IMR-90 (cell line): ENCODE measurements around the gene PKIG. TPM values are rescaled to one million over a fixed set of nuclear protein-coding genes. Genes with fewer than 3 reads are reported as not detected.

Experiments
- ATAC-seq: fragments of 200-7000 bp; cut with Tn5 transposase; 2 replicates; pipeline ENCODE4 v1.9.1; 2020; ENCODE audit warnings: low read depth, mild to moderate bottlenecking, moderate library complexity
- BruUV-seq: library from RNA; stranded (reverse); fragments of 400-500 nt; replicated peaks from 2 replicates; lab custom pipeline; 2021; lab: Mats Ljungman, UMichigan
- CTCF ChIA-PET: fragments of 300-600 bp; formaldehyde crosslinking; extraction: SDS; loops from one replicate; lab custom pipeline; 2021; ENCODE audit warnings: antibody characterized with exemption; lab: Yijun Ruan, JAX
- POLR2A ChIA-PET: fragments of 300-600 bp; sonication (Branson Sonifier 250); formaldehyde crosslinking; loops from one replicate; lab custom pipeline; 2022; ENCODE audit warnings: antibody characterized with exemption; ENCODE audit not compliant: unreplicated experiment; lab: Charles Lee
- DNase-seq: peaks from one replicate; pipeline ENCODE4 v3.0.0; 2013
- H2AFZ ChIP-seq: replicated peaks from 2 replicates; pipeline ENCODE3; 2013; ENCODE audit warnings: low read length, mild to moderate bottlenecking; ENCODE audit not compliant: poor library complexity
- H2AK5ac ChIP-seq: 2 replicates; pipeline ENCODE4 v1.6.1; 2013; ENCODE audit warnings: low read depth, low read length, inconsistent platforms
- H2AK9ac ChIP-seq: replicated peaks from 2 replicates; pipeline ENCODE3; 2013; ENCODE audit warnings: mild to moderate bottlenecking, low read depth, low read length, moderate library complexity; ENCODE audit not compliant: poor library complexity
- H2BK120ac ChIP-seq: 2 replicates; pipeline ENCODE4 v1.6.1; 2013; ENCODE audit warnings: low read depth, low read length, inconsistent platforms
- H2BK15ac ChIP-seq: 3 replicates; pipeline ENCODE4 v1.6.1; 2013; ENCODE audit warnings: low read depth, low read length, inconsistent platforms
- H2BK20ac ChIP-seq: 2 replicates; pipeline ENCODE4 v1.6.1; 2013; ENCODE audit warnings: low read depth, mild to moderate bottlenecking, inconsistent platforms, low read length, moderate library complexity
- H2BK5ac ChIP-seq: 2 replicates; pipeline ENCODE4 v1.6.1; 2013; ENCODE audit warnings: mild to moderate bottlenecking, low read depth, low read length, inconsistent platforms; ENCODE audit not compliant: poor library complexity, severe bottlenecking
- H3K14ac ChIP-seq: replicated peaks from 2 replicates; pipeline ENCODE4 v1.6.1; 2013; ENCODE audit warnings: low read depth, low read length, inconsistent platforms
- H3K18ac ChIP-seq: 2 replicates; pipeline ENCODE4 v1.6.1; 2013; ENCODE audit warnings: low read depth, low read length, control low read depth
- H3K23ac ChIP-seq: 2 replicates; pipeline ENCODE4 v1.6.1; 2013; ENCODE audit warnings: low read depth, low read length, inconsistent platforms
- H3K27ac ChIP-seq: 2 replicates; pipeline ENCODE4 v1.5.1; 2013; ENCODE audit warnings: mild to moderate bottlenecking, control low read depth, low read length; ENCODE audit not compliant: insufficient read depth
- H3K27me3 ChIP-seq: 2 replicates; pipeline ENCODE4 v1.6.1; 2013; ENCODE audit warnings: low read length; ENCODE audit not compliant: control insufficient read depth, insufficient read depth
- H3K36me3 ChIP-seq: 2 replicates; pipeline ENCODE4 v1.6.1; 2013; ENCODE audit warnings: low read length, mixed read lengths; ENCODE audit not compliant: control insufficient read depth, insufficient read depth
- H3K4ac ChIP-seq: 2 replicates; pipeline ENCODE4 v1.6.1; 2013; ENCODE audit warnings: low read depth, low read length, inconsistent platforms
- H3K4me1 ChIP-seq: 2 replicates; pipeline ENCODE4 v1.6.1; 2013; ENCODE audit warnings: low read length, mixed read lengths; ENCODE audit not compliant: control insufficient read depth, insufficient read depth
- H3K4me2 ChIP-seq: 2 replicates; pipeline ENCODE4 v1.6.1; 2013; ENCODE audit warnings: low read depth, mild to moderate bottlenecking, control low read depth, low read length, moderate library complexity
- H3K4me3 ChIP-seq: 2 replicates; pipeline ENCODE4 v1.5.1; 2013; ENCODE audit warnings: low read depth, mild to moderate bottlenecking, control low read depth, low read length, moderate library complexity; ENCODE audit not compliant: insufficient read depth
- H3K56ac ChIP-seq: 2 replicates; pipeline ENCODE4 v1.6.1; 2013; ENCODE audit warnings: low read length, inconsistent platforms; ENCODE audit not compliant: insufficient read depth; ENCODE audit errors: extremely low read depth
- H3K79me1 ChIP-seq, 2 experiments: 2 replicates each; pipeline ENCODE4 v1.6.1; 2013; ENCODE audit warnings: low read length in 2 of 2, inconsistent platforms in 1 of 2, low read depth in 1 of 2
- H3K9ac ChIP-seq: 2 replicates; pipeline ENCODE4 v1.6.1; 2013; ENCODE audit warnings: low read depth, low read length, control low read depth
- H3K9me1 ChIP-seq: 2 replicates; pipeline ENCODE4 v1.6.1; 2013; ENCODE audit warnings: low read length, inconsistent platforms; ENCODE audit not compliant: insufficient read depth
- H3K9me3 ChIP-seq: 2 replicates; pipeline ENCODE4 v1.6.1; 2013; ENCODE audit warnings: low read length; ENCODE audit not compliant: control insufficient read depth, insufficient read depth
- H4K20me1 ChIP-seq: 2 replicates; pipeline ENCODE4 v1.6.1; 2013; ENCODE audit warnings: low read length, inconsistent platforms; ENCODE audit not compliant: insufficient read depth
- H4K5ac ChIP-seq: 2 replicates; pipeline ENCODE4 v1.6.1; 2013; ENCODE audit warnings: mild to moderate bottlenecking, low read depth, low read length, control low read depth
- H4K8ac ChIP-seq, 2 experiments: 2 replicates each; pipeline ENCODE4 v1.6.1; 2013; ENCODE audit warnings: low read depth in 2 of 2, low read length in 2 of 2, control low read depth in 1 of 2, inconsistent platforms in 1 of 2
- H4K91ac ChIP-seq: 2 replicates; pipeline ENCODE4 v1.6.1; 2013; ENCODE audit warnings: low read depth, low read length, inconsistent platforms; ENCODE audit not compliant: insufficient read depth
- BHLHE40 ChIP-seq: fragments of 150-350 bp; IDR thresholded peaks from 2 replicates; pipeline ENCODE4 v1.6.1; 2016; ENCODE audit warnings: mild to moderate bottlenecking, low read depth, low read length
- CEBPB ChIP-seq: IDR thresholded peaks from 2 replicates; pipeline ENCODE4 v1.6.1; 2012; ENCODE audit warnings: low read depth, low read length, improper control_type of control experiment
- CHD1 ChIP-seq: IDR thresholded peaks from 2 replicates; pipeline ENCODE4 v1.6.1; 2012; ENCODE audit warnings: low read depth, low read length, improper control_type of control experiment
- FOS ChIP-seq: fragments of 150-350 bp; IDR thresholded peaks from 2 replicates; pipeline ENCODE4 v1.6.1; 2016; ENCODE audit warnings: low read depth, low read length
- MAFK ChIP-seq: IDR thresholded peaks from 2 replicates; pipeline ENCODE4 v1.6.1; 2012; ENCODE audit warnings: low read depth, low read length, improper control_type of control experiment
- MAZ ChIP-seq: IDR thresholded peaks from 2 replicates; pipeline ENCODE4 v1.6.1; 2012; ENCODE audit warnings: low read depth, mild to moderate bottlenecking, low read length, improper control_type of control experiment, moderate library complexity, borderline replicate concordance
- MXI1 ChIP-seq: IDR thresholded peaks from 2 replicates; pipeline ENCODE4 v1.6.1; 2012; ENCODE audit warnings: low read depth, mild to moderate bottlenecking, low read length, moderate library complexity, borderline replicate concordance
- POLR2A ChIP-seq: IDR thresholded peaks from 2 replicates; pipeline ENCODE4 v1.6.1; 2012; ENCODE audit warnings: mild to moderate bottlenecking, low read depth, low read length
- RAD21 ChIP-seq: IDR thresholded peaks from 2 replicates; pipeline ENCODE4 v1.6.1; 2012; ENCODE audit warnings: low read length, improper control_type of control experiment
- RCOR1 ChIP-seq: IDR thresholded peaks from 2 replicates; pipeline ENCODE4 v1.6.1; 2012; ENCODE audit warnings: mild to moderate bottlenecking, low read length, improper control_type of control experiment; ENCODE audit not compliant: insufficient replicate concordance
- SMC3 ChIP-seq: fragments of 150-350 bp; IDR thresholded peaks from 2 replicates; pipeline ENCODE4 v1.6.1; 2016; ENCODE audit warnings: low read depth, mild to moderate bottlenecking, antibody characterized with exemption, low read length, moderate library complexity
- WGBS, 2 experiments: methylation state at CpG; one replicate each; pipeline versions ENCODE4 v1.1.5 to v1.1.7; 2013; ENCODE audit warnings: missing lambda C conversion rate in 2 of 2; ENCODE audit not compliant: insufficient read length in 1 of 2; ENCODE audit errors: extremely low coverage in 2 of 2; 5-methylcytosine and 5-hydroxymethylcytosine counted together
- dilution Hi-C: fragments of 300-500 bp; cut with HindIII; formaldehyde crosslinking; loops from one replicate; pipeline ENCODE4 v1.14.3; 2018; ENCODE audit warnings: low sequenced_read_pairs; ENCODE audit not compliant: unreplicated experiment
- in situ Hi-C: fragments of 300-500 bp; cut with MboI; formaldehyde crosslinking; loops from 3 replicates; pipeline ENCODE4 v1.14.3; 2019; ENCODE audit warnings: low sequenced_read_pairs, inconsistent platforms, mixed read lengths
- intact Hi-C: fragments of 100-400 bp; cut with micrococcal nuclease; formaldehyde crosslinking; loops from 2 replicates; pipeline ENCODE4 v1.10.0; 2022
- polyA plus RNA-seq, 3 experiments: library from polyadenylated mRNA; depleted of rRNA; stranded (reverse); fragments of >200 nt; gene quantifications; 2 replicates each; pipeline ENCODE4 v1.2.3, GENCODE V29; 2012; ENCODE audit warnings: low replicate concordance in 1 of 3
- total RNA-seq: library from RNA; depleted of rRNA; stranded (reverse); fragments of >200 nt; gene quantifications from 2 replicates; pipeline ENCODE4 v1.2.3, GENCODE V29; 2012
- TF ChIP-seq, protein P1 (sequence below): conservative IDR thresholded peaks from 2 replicates; pipeline ENCODE4 v1.5.1; 2012; ENCODE audit warnings: mild to moderate bottlenecking, low read depth, low read length, improper control_type of control experiment
- TF ChIP-seq, protein P2 (sequence below): fragments of 150-350 bp; IDR thresholded peaks from 2 replicates; pipeline ENCODE4 v1.6.1; 2017; ENCODE audit warnings: mild to moderate bottlenecking, antibody characterized with exemption, low read length, low read depth

PKIG gene
- total and polyA plus RNA-seq, 2 of the 4 experiments (the other 2 are of a cell fraction): 78.3 to 89.6 TPM

DNA sequence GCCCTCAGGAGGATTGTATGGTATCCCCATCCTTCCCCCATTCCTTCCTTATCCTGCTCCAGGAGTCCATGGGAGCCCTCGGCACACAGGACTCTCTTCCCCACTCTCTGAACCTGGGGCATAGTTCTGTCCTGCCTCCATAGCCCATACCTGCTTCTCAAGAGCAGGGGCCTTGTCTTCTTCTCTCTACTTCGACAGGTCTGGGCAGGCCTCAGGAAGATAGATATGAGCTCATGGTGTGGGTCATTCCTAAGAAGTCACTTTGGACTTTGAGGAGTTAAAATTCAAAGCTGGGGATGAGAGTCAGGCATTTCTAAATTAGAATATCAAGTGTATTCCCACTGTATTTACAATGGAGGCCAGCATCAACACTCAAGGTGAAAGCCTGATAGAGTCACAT is 77.6 kb downstream of the PKIG start:
- Histone ChIP-seq H2BK5ac (no peak overlapping the region), H3K18ac (no peak overlapping the region), H3K9me1 (no peaks in the 10 kb centered on the region; the same call in 1 of the 2 replicates), H4K8ac (no peak overlapping the region), H2AFZ (no peak overlapping the region), H4K5ac (no peak overlapping the region), H3K23ac (no peak overlapping the region), H3K56ac (no peak overlapping the region), H3K4ac (no peak overlapping the region), H3K36me3 (no peaks in the 10 kb centered on the region), H3K4me2 (no peak overlapping the region), H2BK15ac (no peak overlapping the region), H4K91ac (no peak overlapping the region), H3K9me3 (peaks cover 14% of the 10 kb centered on the region), H4K20me1 (no peaks in the 10 kb centered on the region), H3K4me3 (no peak overlapping the region), H2BK120ac (no peak overlapping the region), H3K14ac (no peak overlapping the region), H2AK9ac (no peak overlapping the region), H3K27ac (no peak overlapping the region), H2AK5ac (no peak overlapping the region), H3K79me1 (no peaks in the 10 kb centered on the region), H2BK20ac (no peak overlapping the region), H3K4me1 (no peaks in the 10 kb centered on the region), H3K9ac (no peak overlapping the region), H3K27me3 (peaks cover 44% of the 10 kb centered on the region)
- in situ Hi-C loops: no loop called here
- ATAC-seq (no peak), DNase-seq (no peak)
- intact Hi-C loops: no loop called here
- WGBS, 2 experiments: no CpG with 5 or more reads among the region's 2 CpGs
- TF ChIP-seq SMC3: no peak
- no peak for TF ChIP-seq POLR2A
- TF ChIP-seq, protein P1, sequence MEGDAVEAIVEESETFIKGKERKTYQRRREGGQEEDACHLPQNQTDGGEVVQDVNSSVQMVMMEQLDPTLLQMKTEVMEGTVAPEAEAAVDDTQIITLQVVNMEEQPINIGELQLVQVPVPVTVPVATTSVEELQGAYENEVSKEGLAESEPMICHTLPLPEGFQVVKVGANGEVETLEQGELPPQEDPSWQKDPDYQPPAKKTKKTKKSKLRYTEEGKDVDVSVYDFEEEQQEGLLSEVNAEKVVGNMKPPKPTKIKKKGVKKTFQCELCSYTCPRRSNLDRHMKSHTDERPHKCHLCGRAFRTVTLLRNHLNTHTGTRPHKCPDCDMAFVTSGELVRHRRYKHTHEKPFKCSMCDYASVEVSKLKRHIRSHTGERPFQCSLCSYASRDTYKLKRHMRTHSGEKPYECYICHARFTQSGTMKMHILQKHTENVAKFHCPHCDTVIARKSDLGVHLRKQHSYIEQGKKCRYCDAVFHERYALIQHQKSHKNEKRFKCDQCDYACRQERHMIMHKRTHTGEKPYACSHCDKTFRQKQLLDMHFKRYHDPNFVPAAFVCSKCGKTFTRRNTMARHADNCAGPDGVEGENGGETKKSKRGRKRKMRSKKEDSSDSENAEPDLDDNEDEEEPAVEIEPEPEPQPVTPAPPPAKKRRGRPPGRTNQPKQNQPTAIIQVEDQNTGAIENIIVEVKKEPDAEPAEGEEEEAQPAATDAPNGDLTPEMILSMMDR: no peak
- TF ChIP-seq MXI1: no peak
- TF ChIP-seq FOS: no peak
- no peak for TF ChIP-seq RCOR1
- no peak for TF ChIP-seq MAZ
- TF ChIP-seq CHD1: no peak
- no peak for TF ChIP-seq MAFK
- TF ChIP-seq RAD21: no peak
- TF ChIP-seq, protein P2, sequence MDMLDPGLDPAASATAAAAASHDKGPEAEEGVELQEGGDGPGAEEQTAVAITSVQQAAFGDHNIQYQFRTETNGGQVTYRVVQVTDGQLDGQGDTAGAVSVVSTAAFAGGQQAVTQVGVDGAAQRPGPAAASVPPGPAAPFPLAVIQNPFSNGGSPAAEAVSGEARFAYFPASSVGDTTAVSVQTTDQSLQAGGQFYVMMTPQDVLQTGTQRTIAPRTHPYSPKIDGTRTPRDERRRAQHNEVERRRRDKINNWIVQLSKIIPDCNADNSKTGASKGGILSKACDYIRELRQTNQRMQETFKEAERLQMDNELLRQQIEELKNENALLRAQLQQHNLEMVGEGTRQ: no peak
- TF ChIP-seq BHLHE40: no peak
- no peak for TF ChIP-seq CEBPB
- ChIA-PET CTCF (interaction anchor here (0.5 kb wide), 1 partner anchor 356 kb away, joined by 3 read pairs; no protein-coding TSS in a partner anchor), POLR2A (no interaction called here)
- dilution Hi-C loops: no loop called here
- BruUV-seq: no TSS peak
